Nephron progenitor cell (in vitro differentiated cells): ENCODE data around the gene TRAPPC3L.

Experiments used
- DNase-seq: peaks from one replicate; pipeline ENCODE4 v3.0.0; 2021
- H3K27ac Mint-ChIP-seq: 2 replicates; pipeline ENCODE4 v1.8.0; 2021; ENCODE audit warnings: mild to moderate bottlenecking, moderate library complexity, mixed read lengths
- H3K27me3 Mint-ChIP-seq: 2 replicates; pipeline ENCODE4 v1.8.0; 2021; ENCODE audit warnings: mild to moderate bottlenecking, low read depth, mixed read lengths; ENCODE audit not compliant: poor library complexity
- H3K36me3 Mint-ChIP-seq: 2 replicates; pipeline ENCODE4 v1.8.0; 2021; ENCODE audit warnings: low read depth, mixed read lengths
- H3K4me1 Mint-ChIP-seq: 2 replicates; pipeline ENCODE4 v1.8.0; 2021; ENCODE audit warnings: mixed read lengths
- H3K4me3 Mint-ChIP-seq: 2 replicates; pipeline ENCODE4 v1.8.0; 2021; ENCODE audit warnings: mild to moderate bottlenecking, moderate library complexity, mixed read lengths
- H3K9me3 Mint-ChIP-seq: 2 replicates; pipeline ENCODE4 v1.8.0; 2021; ENCODE audit warnings: mild to moderate bottlenecking, moderate library complexity, mixed read lengths
- CTCF ChIP-seq: fragments of 200-600 bp; sonication (generic); IDR thresholded peaks from 2 replicates; pipeline ENCODE4 v1.5.0; 2021; ENCODE audit warnings: antibody characterized with exemption

TRAPPC3L gene

GRCh38 chr6:116451916-116452315 is 93.6 kb downstream of the TRAPPC3L start:
- no peak for DNase-seq
- Mint-ChIP-seq H3K27me3 (peaks cover 3% of the 10 kb centered on the region), H3K27ac (no peak overlapping the region), H3K36me3 (no peaks in the 10 kb centered on the region), H3K4me1 (peaks cover 36% of the 10 kb centered on the region), H3K4me3 (no peak overlapping the region), H3K9me3 (no peaks in the 10 kb centered on the region)
- no peak for TF ChIP-seq CTCF

- Mint-ChIP-seq H3K4me3 (no peak overlapping the region), H3K27me3 (peaks cover 3% of the 10 kb centered on the region), H3K4me1 (peaks cover 36% of the 10 kb centered on the region), H3K36me3 (no peaks in the 10 kb centered on the region), H3K9me3 (no peaks in the 10 kb centered on the region), H3K27ac (no peak overlapping the region)
- DNase-seq: no peak
- no peak for TF ChIP-seq CTCF
Measured at GRCh38 chr6:116450769-116451740, 94.4 kb downstream of the TRAPPC3L start.

- Mint-ChIP-seq H3K9me3 (no peaks in the 10 kb centered on the region), H3K27me3 (peaks cover 3% of the 10 kb centered on the region), H3K36me3 (no peaks in the 10 kb centered on the region), H3K4me1 (peaks cover 36% of the 10 kb centered on the region), H3K4me3 (no peak overlapping the region), H3K27ac (no peak overlapping the region)
- no peak for TF ChIP-seq CTCF
- no peak for DNase-seq
Measured at GRCh38 chr6:116450185-116450710, 95.2 kb downstream of the TRAPPC3L start.

- no peaks in the 10 kb centered on the region for H3K36me3 Mint-ChIP-seq
- H3K27ac Mint-ChIP-seq: no peak overlapping the region
- peaks cover 3% of the 10 kb centered on the region for H3K27me3 Mint-ChIP-seq
- H3K9me3 Mint-ChIP-seq: no peaks in the 10 kb centered on the region
- TF ChIP-seq CTCF: no peak
- DNase-seq: no peak
- peaks cover 36% of the 10 kb centered on the region for H3K4me1 Mint-ChIP-seq
- no peak overlapping the region for H3K4me3 Mint-ChIP-seq
Measured at GRCh38 chr6:116449565-116449964, 95.9 kb downstream of the TRAPPC3L start.

- H3K27ac Mint-ChIP-seq: no peak overlapping the region
- peaks cover 28% of the 10 kb centered on the region for H3K4me1 Mint-ChIP-seq
Measured at GRCh38 chr6:116447496-116448011, 97.9 kb downstream of the TRAPPC3L start.

More at GRCh38 chr6:116447496-116448011, 97.9 kb downstream of the TRAPPC3L start:
- Mint-ChIP-seq H3K9me3 (no peaks in the 10 kb centered on the region), H3K36me3 (no peaks in the 10 kb centered on the region), H3K4me3 (no peak overlapping the region), H3K27me3 (no peaks in the 10 kb centered on the region)
- no peak for TF ChIP-seq CTCF
- DNase-seq: no peak
